PFSK-1 (cell line): ENCODE measurements around the gene CFAP61.

Source experiments
- POLR2AphosphoS5 ChIP-seq: IDR thresholded peaks from 2 replicates; pipeline ENCODE4 v1.6.1; 2012; ENCODE audit warnings: low read depth, mild to moderate bottlenecking, control low read depth, low read length, moderate library complexity
- SIN3A ChIP-seq: IDR thresholded peaks from 2 replicates; pipeline ENCODE4 v1.6.1; 2012; ENCODE audit warnings: mild to moderate bottlenecking, low read length, moderate library complexity, borderline replicate concordance; ENCODE audit not compliant: insufficient read depth
- TAF1 ChIP-seq: IDR thresholded peaks from 2 replicates; pipeline ENCODE4 v1.6.1; 2012; ENCODE audit warnings: low read length, control low read depth, borderline replicate concordance; ENCODE audit not compliant: insufficient read depth
- TF ChIP-seq, protein P1 (sequence below), 2 experiments: IDR thresholded peaks; 2 replicates each; pipeline versions ENCODE4 v1.6.1 to v1.8.0; 2011 to 2012; ENCODE audit warnings: low read depth in 2 of 2, low read length in 2 of 2, control low read depth in 1 of 2, inconsistent platforms in 1 of 2, mild to moderate bottlenecking in 1 of 2, moderate library complexity in 1 of 2; ENCODE audit not compliant: insufficient read depth in 1 of 2

- TF ChIP-seq POLR2AphosphoS5 = no peak
- TF ChIP-seq SIN3A = no peak
- TF ChIP-seq, protein P1, sequence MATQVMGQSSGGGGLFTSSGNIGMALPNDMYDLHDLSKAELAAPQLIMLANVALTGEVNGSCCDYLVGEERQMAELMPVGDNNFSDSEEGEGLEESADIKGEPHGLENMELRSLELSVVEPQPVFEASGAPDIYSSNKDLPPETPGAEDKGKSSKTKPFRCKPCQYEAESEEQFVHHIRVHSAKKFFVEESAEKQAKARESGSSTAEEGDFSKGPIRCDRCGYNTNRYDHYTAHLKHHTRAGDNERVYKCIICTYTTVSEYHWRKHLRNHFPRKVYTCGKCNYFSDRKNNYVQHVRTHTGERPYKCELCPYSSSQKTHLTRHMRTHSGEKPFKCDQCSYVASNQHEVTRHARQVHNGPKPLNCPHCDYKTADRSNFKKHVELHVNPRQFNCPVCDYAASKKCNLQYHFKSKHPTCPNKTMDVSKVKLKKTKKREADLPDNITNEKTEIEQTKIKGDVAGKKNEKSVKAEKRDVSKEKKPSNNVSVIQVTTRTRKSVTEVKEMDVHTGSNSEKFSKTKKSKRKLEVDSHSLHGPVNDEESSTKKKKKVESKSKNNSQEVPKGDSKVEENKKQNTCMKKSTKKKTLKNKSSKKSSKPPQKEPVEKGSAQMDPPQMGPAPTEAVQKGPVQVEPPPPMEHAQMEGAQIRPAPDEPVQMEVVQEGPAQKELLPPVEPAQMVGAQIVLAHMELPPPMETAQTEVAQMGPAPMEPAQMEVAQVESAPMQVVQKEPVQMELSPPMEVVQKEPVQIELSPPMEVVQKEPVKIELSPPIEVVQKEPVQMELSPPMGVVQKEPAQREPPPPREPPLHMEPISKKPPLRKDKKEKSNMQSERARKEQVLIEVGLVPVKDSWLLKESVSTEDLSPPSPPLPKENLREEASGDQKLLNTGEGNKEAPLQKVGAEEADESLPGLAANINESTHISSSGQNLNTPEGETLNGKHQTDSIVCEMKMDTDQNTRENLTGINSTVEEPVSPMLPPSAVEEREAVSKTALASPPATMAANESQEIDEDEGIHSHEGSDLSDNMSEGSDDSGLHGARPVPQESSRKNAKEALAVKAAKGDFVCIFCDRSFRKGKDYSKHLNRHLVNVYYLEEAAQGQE (IDR thresholded peaks at IDR 0.05; ENCODE audit: insufficient read depth in 1 of 2, low read depth in 2 of 2, low read length in 2 of 2) = no peak
- TF ChIP-seq TAF1 = no peak
Observed at GRCh38 chr20:20023395-20023794, 28.9 kb upstream of the CFAP61 start.
